ENCODE data around the gene ACAP3. TPM values are rescaled to one million over a fixed set of nuclear protein-coding genes. Genes with fewer than 3 reads are reported as not detected.
A peak's percentile ranks its signal among the peaks of the same experiment; 100 is the strongest.

ACAP3 gene
- total RNA-seq, 4 donors from 2014 or later: 78.1 to 156 (median 110) TPM

DNA sequence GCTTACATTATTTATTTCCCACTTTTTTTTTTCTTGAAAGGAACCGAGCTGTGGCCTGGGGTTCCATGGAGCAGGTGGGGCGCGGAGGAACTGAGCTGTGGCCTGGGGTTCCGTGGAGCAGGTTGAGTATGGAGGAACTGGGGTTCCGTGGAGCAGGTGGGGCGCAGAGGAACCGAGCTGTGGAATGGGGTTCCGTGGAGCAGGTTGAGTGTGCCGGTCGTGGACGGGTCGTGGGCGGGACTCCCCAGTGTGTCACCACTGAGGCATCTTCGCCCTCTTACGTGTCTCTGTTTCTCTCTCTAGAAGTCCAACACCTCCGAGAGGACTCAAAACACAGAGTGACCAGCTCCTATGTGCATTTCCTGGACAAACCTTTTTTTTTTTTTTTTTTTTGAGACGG, 28.7 kb downstream of the ACAP3 start:
- H3K27ac ChIP-seq: no peak overlapping the region
- TF ChIP-seq, protein P1, sequence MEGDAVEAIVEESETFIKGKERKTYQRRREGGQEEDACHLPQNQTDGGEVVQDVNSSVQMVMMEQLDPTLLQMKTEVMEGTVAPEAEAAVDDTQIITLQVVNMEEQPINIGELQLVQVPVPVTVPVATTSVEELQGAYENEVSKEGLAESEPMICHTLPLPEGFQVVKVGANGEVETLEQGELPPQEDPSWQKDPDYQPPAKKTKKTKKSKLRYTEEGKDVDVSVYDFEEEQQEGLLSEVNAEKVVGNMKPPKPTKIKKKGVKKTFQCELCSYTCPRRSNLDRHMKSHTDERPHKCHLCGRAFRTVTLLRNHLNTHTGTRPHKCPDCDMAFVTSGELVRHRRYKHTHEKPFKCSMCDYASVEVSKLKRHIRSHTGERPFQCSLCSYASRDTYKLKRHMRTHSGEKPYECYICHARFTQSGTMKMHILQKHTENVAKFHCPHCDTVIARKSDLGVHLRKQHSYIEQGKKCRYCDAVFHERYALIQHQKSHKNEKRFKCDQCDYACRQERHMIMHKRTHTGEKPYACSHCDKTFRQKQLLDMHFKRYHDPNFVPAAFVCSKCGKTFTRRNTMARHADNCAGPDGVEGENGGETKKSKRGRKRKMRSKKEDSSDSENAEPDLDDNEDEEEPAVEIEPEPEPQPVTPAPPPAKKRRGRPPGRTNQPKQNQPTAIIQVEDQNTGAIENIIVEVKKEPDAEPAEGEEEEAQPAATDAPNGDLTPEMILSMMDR (IDR thresholded peaks at IDR 0.05): no peak
- H3K4me1 ChIP-seq: peaks cover 0 to 40% (median 6%) of the 10 kb centered on the region in 4 donors

DNA sequence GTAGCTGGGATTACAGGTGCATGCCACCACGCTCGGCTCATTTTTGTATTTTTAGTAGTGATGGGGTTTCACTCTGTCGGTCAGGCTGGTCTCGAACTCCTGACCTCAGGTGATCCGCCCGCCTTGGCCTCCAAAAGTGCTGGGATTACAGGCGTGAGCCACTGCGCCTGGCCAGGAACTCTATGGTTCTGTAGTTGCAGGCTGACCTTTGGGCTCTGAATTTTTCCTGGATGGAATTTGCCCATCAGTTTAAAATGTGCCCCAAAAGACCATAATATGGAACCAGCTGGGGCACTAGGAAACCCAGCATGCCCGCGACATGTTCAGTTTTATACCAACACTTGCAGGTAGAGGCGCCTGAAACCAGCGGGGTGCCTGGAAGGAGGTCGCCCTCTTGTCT, 29.1 kb downstream of the ACAP3 start:
- H3K9me3 ChIP-seq: no peaks in the 10 kb centered on the region
- no peak overlapping the region for H3K27ac ChIP-seq
- no peak for DNase-seq

More for the DNA sequence above, 28.7 kb downstream of the ACAP3 start:
- no peaks in the 10 kb centered on the region for H3K36me3 ChIP-seq
- H3K27me3 ChIP-seq: no peaks in the 10 kb centered on the region
- no peak for DNase-seq
- H3K9me3 ChIP-seq: no peaks in the 10 kb centered on the region
- no peak overlapping the region for H3K4me3 ChIP-seq

DNA sequence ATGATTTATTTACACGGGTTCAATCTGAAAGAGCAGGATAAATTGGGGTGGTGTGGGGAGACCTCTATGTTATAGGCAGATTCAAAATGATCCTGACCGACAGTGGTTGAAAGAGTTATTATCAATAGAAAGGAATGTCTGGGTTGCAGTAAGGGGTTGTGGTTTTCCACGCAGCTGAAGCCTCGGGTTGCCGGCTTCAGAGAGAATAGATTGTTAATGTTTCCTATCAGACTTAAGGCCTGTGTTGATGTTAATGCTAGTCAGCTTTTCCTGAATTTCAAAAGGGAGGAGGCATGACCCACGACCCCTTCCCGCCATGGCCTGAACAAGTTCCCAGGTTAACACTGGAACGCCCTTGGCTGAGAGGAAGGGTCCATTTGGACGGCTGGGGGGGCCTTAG, 31.9 kb downstream of the ACAP3 start:
- peaks cover 5 to 44% (median 21%) of the 10 kb centered on the region in 4 donors for H3K4me1 ChIP-seq
- no peaks in the 10 kb centered on the region for H3K27me3 ChIP-seq
- H3K4me3 ChIP-seq: no peak overlapping the region
- no peaks in the 10 kb centered on the region for H3K36me3 ChIP-seq
- DNase-seq: no peak
- TF ChIP-seq, protein P1 (IDR thresholded peaks at IDR 0.05): no peak
- no peak for TF ChIP-seq POLR2A (IDR thresholded peaks at IDR 0.05)
- H3K27ac ChIP-seq: no peak overlapping the region
- H3K9me3 ChIP-seq: no peaks in the 10 kb centered on the region

More for the DNA sequence above, 29.1 kb downstream of the ACAP3 start:
- H3K4me1 ChIP-seq: peaks cover 0 to 40% (median 6%) of the 10 kb centered on the region in 4 donors
- H3K27me3 ChIP-seq: no peaks in the 10 kb centered on the region
- TF ChIP-seq, protein P1 (IDR thresholded peaks at IDR 0.05): peak in 1 of 6 experiments; percentile 10
- TF ChIP-seq POLR2A (IDR thresholded peaks at IDR 0.05): no peak
- no peak overlapping the region for H3K4me3 ChIP-seq
- H3K36me3 ChIP-seq: no peaks in the 10 kb centered on the region

DNA sequence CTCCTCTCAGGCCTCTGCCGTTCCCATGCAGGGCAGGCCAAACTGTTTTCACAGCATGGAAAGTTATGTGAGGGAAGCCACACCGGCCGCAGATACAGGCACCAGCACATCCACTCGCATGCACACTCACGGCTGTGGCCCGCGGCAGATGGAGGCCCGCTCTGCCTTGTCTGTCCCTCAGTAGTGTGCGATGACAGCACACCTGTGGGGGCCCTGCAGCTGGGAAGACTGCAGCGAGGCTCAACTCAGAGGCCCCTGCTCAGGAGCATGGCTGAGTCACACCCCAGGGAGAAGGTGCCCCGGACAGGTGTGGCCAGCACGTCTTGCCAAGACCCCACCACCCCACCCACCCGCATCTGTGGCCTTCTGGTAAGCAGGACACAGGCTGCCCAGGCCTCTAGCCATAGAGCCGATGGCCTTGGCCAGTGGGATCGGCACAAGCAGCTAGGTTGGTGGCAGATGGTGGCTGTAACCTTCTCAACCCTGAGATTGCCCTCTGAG, 32.7 kb downstream of the ACAP3 start:
- peaks cover 5 to 47% (median 28%) of the 10 kb centered on the region in 4 donors for H3K4me1 ChIP-seq
- no peaks in the 10 kb centered on the region for H3K9me3 ChIP-seq
- no peak for DNase-seq
- no peaks in the 10 kb centered on the region for H3K27me3 ChIP-seq
- H3K27ac ChIP-seq: no peak overlapping the region
- TF ChIP-seq, protein P1 (IDR thresholded peaks at IDR 0.05): no peak
- no peak for TF ChIP-seq POLR2A (IDR thresholded peaks at IDR 0.05)
- H3K4me3 ChIP-seq: no peak overlapping the region
- H3K36me3 ChIP-seq: no peaks in the 10 kb centered on the region

DNA sequence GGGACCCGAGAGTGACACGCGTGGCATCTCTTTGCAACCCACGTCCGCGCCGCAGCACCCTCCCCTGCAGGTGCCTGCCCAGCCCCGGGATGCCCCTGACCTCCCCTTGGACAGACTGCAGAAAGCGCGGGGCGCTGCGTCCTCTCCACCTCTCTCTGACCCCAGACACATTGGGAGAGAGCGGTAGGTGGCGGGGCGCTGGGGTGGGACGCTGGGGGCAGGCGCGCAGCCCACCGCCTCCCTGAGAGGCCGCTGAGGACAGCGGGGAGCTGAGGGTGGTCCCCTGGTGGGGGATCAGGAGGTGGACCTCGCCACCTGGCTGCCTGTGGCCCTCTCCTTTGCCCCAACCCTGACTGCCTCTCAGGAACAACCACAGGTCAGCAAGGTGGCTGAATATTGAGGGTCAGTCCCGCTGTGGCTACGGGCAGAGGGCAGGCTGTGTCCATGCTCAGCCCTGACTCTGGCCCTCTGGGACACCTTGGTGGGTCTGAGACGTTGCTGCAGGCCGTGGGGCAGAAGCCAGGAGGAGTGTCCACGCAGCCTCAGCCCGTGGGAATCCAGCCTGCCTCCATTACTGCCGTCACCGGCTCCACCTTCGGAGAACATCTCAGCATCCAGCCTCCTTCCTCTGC, 33.3 kb downstream of the ACAP3 start:
- TF ChIP-seq, protein P1 (IDR thresholded peaks at IDR 0.05): no peak
- TF ChIP-seq POLR2A (IDR thresholded peaks at IDR 0.05): no peak
- peaks cover 5 to 50% (median 28%) of the 10 kb centered on the region in 4 donors for H3K4me1 ChIP-seq
- no peaks in the 10 kb centered on the region for H3K27me3 ChIP-seq
- DNase-seq: no peak
- H3K4me3 ChIP-seq: peak overlapping the region; percentile 85 to 97 (median 94)
- no peaks in the 10 kb centered on the region for H3K9me3 ChIP-seq
- H3K36me3 ChIP-seq: no peaks in the 10 kb centered on the region
- H3K27ac ChIP-seq: peak overlapping the region; percentile 83 to 91 (median 86)

Data from Peyer's patch (tissue), 4 donors.